Stimulated activated CD4-positive, alpha-beta T cell treated with anti-CD3 and anti-CD28 coated beads, Interleukin-4, amount 100 ng/mL, for 24 hours (primary cell): ENCODE measurements around the gene B3GAT1.

Experiments
- DNase-seq: peaks from one replicate; pipeline ENCODE4 v3.0.0-alpha.2; 2020

Gene B3GAT1

DNA sequence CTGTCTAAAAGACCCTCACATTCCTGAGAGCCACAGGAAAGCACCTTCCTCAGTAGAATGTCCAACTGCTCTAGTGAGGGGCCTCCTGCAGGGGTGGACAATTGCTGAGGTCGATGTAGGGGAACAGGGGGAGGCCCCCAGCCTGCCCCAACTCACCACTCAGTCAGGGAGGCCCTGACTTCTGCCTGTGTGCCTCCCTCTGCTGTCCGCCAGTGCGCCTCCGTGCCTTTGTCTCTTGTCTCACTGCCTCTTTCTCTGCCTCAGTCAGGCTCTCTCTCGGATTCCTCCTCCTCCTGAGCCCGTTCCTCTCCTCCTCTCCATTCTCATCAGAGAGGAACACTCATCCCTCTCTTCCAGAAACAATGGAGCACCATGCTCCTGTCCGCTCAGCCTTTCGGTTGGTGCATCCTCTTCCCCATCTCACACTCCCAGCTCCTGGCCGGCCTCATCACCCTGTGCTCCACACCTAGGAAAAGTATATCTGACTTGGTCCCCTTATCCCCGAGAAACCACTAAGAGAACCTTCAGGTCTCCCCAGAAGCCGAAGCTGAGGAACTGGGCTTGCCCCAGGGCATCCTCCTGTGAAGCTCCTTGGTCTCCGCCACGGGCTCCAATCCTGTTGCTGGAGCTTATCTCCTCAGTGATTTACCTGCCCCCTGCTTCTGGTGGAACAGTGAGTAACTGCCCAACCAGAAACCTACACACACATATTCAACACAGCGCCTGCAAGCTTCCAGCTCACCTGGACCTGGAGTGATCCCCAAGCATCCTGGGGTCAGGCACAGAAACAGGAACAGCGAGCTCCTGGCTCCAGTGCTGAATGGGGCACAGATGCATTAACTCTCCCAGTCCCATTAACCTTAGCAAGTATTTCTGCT is 2.3 kb downstream of the B3GAT1 start:
- DNase-seq: no peak

DNA sequence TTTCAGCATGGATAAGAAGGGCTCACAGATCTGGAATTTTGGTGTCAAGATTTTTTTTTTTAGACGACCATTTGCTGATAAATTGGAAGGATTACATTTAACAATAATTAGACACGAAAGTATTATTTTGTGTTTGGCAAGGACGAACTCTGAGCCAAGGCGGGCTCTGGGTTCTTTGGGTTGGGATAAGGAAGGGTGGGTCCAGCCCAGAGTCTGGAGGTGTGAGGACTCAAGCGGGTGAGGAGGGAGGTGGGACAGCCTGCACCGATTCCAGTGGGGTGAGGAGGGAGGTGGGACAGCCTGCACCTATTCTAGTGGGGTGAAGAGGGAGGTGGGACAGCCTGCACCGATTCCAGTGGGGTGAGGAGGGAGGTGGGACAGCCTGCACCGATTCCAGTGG is 4.1 kb downstream of the B3GAT1 start:
- DNase-seq: no peak

DNA sequence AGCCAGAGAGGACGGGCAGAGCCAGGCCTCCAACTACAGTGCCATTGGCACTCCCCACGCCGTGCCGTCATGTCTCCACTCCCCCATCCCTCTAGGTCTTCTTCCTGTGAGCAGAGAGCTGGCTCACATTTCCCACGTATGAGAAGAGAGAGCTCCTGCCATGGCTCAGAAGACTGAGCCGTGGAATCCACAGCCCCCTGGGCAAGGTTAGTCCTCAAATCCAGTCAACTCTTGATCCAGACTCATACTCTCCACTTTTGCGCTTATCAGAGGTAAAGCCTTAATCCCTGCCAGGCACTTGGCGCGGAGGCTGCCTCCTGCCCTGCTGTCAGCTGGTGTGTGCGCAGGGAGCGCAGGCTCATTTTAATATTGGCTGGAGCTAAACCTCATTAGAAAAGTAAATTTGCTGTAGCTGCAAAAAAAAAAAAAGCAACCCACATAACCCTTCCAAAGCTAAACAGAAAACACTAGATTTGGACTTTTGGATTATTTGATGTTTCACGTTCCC is 4.7 kb downstream of the B3GAT1 start:
- no peak for DNase-seq

- no peak for DNase-seq
These were observed 5.5 kb downstream of the B3GAT1 start for GRCh38 chr11:134406264-134407185.

DNA sequence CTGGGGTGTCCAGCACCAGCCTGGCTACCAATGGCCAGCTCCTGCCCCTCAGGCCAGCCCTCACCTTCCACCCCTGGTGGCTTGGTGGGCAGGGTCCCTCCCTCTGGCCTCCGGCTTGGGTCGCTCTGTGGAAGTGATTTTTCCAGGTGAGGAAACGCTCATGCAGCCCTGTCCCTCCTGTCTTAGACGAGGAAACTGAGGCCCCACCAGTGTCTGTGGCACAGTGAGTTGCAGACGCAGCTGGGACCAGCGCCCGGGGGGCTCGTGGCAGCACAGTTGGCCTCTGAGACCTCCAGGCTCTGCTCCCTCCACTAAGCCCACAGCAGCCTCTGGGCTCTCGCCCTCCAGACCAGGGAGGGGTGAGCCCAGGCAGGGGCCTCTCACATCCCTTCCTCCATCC is 6.2 kb downstream of the B3GAT1 start:
- DNase-seq: no peak

DNA sequence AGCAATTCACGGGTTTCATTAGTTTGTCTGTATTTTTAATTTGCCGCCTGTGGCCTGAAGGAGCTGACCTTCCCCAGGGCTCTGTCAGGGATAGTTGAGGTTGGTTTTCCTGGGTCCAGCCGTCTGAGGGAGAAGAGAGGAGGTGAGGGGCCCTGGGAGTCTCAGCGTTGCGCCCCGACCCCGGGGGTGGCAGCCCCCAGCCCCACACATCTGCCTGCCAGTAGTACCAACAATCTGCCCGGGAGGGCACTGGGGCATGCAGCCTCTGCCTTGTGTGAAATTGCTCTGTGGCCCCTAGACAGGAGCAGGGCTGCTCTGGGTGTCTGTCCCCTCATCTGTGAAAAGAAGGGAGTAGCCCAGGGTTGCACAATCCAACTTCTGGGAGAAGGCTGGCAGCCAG is 6.6 kb downstream of the B3GAT1 start:
- DNase-seq: no peak

GRCh38 chr11:134404575-134405341 is 7.3 kb downstream of the B3GAT1 start:
- DNase-seq: no peak

DNA sequence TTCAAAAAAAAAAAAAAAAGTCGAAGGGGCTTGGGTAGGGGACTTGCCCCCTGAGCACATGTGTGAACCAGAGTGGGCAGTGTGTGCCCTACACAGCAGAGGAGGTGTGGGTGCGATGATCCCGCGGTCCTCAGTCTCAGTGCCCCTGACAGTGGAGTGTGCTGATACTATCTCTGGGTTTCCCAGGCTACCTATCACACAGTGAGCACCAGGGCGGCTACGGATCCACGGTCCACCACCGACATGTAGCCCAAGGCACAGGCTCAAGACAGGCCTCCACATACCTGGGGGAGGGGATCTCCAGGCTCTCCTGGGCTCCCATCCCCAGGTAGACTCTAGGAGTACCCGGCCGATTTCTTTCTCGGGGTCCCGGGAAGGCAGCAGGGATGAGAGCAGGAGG is 9.1 kb downstream of the B3GAT1 start:
- DNase-seq: no peak

- no peak for DNase-seq
These were observed 9.9 kb downstream of the B3GAT1 start for GRCh38 chr11:134401825-134402809.

- no peak for DNase-seq
These were observed 12.0 kb downstream of the B3GAT1 start for GRCh38 chr11:134399996-134400395.

GRCh38 chr11:134399293-134399654 is 12.8 kb downstream of the B3GAT1 start:
- no peak for DNase-seq

DNA sequence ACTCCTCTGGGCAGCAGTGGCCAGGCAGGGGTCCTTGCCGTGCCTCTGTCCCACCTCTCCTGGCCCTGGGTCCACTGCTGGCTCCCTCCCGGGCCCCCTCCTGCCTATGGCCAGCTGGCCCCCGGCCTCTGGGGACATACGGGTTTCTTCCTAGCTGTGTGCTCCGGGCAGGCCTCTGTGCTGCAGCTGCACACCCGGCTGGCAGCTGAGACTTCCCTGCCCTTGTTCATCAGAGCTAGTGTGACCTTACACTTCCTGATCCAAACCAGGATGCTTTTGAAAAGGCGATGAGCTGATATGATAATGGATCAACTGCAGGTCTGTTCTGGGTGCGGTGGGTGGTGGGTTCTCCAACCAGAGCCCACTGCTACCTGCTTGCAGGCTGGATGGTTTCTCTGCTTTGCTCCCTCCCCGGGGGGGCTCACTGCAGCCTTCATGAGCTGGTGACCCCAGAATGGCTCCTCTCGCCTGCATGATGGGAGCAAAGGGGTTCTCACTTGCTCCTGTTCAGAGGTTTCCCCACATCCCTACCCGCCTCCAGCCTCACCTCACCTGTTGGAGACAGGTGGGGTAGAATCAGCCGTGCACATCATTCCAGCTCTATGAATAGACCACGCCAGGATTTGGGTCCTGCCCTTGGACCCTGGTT is 13.3 kb downstream of the B3GAT1 start:
- no peak for DNase-seq

GRCh38 chr11:134398079-134398444 is 14.0 kb downstream of the B3GAT1 start:
- no peak for DNase-seq

DNA sequence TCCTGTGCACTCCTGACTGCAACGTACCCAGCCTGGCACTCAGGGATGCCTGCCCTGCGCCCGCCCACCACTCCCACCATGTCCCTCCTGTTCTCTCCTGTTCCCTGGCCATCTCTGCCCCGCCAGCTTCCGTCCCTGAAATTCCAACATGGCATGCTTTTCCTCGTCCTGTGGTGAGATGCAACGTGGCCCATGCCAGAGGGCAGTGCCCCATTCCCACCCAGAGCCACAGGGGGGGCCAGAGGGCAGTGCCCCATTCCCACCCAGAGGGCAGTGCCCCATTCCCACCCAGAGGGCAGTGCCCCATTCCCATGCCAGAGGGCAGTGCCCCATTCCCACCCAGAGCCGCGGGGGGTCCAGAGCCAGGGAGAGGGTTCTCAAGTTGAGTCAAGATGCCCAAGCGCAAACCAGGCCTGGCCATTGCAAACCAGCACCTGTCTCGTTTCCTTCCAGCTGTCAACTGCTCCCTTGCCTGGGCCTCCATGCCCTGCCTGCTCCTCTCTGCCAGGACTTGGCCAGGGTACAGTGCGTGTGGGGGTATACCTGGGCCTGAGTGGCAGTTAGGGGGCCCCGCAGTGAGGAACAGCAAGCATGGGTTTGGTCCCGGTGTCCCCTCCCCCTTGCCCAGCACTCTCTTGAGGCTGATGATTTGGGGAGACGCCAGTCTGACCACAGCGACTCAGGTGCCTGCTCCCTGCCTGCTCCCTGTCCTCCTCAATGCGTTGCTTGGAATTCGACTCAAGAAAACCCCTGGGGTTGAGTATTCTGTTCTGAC is 14.6 kb downstream of the B3GAT1 start:
- no peak for DNase-seq

DNA sequence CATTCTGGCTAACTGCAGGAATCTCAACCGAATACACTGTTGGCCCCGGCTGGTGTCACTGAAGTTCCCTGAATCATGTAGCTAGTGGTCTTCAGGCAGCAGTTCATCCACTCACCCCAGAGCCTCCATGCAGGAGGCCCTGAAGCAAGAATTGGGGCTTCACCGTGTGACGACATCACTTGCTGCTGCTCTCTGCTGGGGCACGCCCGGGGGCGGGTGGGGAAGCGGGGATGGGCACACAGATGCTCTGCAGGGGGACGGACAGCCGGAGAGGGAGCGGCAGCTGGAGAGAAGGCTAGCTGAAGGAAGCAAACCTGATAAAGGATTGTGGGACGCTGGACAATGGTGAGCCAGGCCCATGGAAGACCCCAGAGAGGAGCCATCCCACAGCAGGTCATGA is 17.0 kb downstream of the B3GAT1 start:
- no peak for DNase-seq

DNA sequence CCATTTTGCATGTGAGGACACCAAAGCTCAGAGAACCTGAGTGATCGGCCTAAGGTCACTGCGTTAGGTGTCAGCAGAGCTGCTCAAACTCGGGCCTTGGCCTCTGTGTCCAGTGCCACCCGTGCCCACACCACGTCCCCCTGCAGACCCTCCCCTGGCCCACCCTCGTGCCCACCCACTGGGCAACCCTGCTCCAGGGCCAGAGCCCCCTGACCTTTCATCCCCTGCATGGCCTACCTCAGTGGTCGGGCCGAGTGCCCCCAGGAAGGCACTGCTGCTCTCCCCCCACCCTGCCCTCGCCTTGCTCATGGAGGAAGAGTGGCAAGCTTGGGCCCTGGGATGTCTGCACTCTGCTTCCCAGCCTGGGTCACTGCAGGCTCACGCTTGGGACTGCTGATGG is 17.7 kb downstream of the B3GAT1 start:
- no peak for DNase-seq

DNA sequence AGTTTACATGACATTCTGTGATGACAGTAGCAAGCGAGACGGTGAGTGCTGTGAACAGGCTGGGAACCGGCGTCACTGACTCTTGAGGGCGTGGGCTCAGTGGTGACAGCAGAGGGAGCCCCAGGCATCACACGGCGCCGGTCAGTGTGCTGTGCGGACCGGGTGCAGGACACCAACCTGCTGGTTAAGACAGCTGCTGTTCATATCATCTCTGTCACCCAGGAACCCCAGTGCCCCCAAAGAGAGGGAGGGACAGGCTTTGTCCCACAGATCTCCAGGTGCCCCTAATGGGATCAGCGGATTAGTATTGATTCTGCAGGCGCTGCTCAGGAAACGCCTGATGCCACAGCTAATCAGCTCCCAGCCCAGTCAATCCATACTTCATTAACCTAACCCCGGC is 18.4 kb downstream of the B3GAT1 start:
- no peak for DNase-seq

DNA sequence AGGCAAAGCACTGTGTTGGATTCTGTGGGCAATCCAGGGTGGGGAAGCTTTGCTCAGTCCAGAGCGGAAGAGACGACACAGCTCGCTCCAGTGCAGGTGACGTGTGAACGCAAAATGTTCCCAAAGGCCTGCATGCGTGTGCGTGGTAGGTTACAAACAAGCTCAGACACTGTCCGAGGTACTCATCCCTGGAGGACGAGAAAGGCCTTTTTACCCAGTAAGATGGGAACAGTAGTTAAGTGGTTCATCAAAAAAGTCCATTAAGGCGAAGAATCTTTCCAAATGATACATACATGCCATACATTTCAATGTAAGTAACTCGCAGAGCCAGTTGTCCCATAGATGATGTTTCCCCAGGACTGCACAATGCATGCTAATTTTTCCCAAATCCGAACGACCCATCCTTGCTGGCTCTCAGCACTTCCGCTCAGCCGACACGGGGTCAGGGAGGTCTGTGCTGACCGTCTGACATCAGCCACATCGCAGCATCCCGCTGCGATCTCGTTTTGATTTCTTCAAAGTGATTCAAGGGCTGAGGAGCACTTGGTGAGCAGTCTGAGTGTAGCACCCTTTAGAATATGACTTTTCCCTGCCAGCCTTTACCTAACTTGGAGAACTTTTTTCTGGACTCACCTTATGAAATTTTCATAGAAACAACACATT is 19.0 kb downstream of the B3GAT1 start:
- DNase-seq: no peak

DNA sequence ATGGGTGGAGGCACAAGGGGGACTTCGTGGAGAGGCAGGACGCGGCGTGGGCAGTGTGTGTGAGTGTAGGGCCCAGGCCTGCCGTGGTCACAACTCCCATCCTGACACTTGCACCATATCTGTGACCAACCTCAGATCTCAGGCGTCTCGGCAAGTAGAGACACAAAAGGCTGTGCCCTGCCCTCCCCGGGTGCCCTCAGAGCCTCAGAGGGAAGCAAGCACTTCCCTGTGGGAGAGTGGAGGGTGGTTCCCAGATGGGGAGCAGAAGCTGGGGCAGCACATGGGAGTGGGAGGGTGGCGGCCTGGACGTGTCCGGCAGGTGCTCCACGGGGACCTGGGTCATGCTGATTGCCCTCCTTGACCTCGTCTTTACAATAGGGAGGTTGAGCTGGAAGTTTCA is 20.4 kb downstream of the B3GAT1 start:
- DNase-seq: no peak
